HG03521 (cell line): Measurements from ENCODE around the gene CORO2B.
"Not testable (repeated sequence)": the region's sequence is repeated elsewhere in the genome, so short reads cannot be mapped to it uniquely, and the experiment has no call there.

Experiments used
- ATAC-seq: cut with Tn5 transposase; IDR thresholded peaks from one replicate; pipeline ENCODE4 v1.9.1; 2021; ENCODE audit warnings: mild to moderate bottlenecking, moderate library complexity; ENCODE audit not compliant: unreplicated experiment

The CORO2B gene

GRCh38 chr15:68643216-68643830 lies 64.5 kb downstream of the CORO2B start:
- ATAC-seq, result no peak

GRCh38 chr15:68644083-68644904 lies 65.5 kb downstream of the CORO2B start:
- no peak for ATAC-seq

- no peak for ATAC-seq
Measured at GRCh38 chr15:68644996-68645395, 66.2 kb downstream of the CORO2B start.

- no peak for ATAC-seq
Measured at GRCh38 chr15:68646156-68646555, 67.4 kb downstream of the CORO2B start.

GRCh38 chr15:68646696-68647095 lies 67.9 kb downstream of the CORO2B start:
- no peak for ATAC-seq

GRCh38 chr15:68647361-68647760 lies 68.6 kb downstream of the CORO2B start:
- not testable (repeated sequence) for ATAC-seq

GRCh38 chr15:68650901-68651709 lies 72.3 kb downstream of the CORO2B start:
- no peak for ATAC-seq

GRCh38 chr15:68651916-68652525 lies 73.2 kb downstream of the CORO2B start:
- no peak for ATAC-seq

- ATAC-seq, result no peak
Measured at GRCh38 chr15:68653031-68653635, 74.3 kb downstream of the CORO2B start.

- no peak for ATAC-seq
Measured at GRCh38 chr15:68653801-68654200, 75.0 kb downstream of the CORO2B start.

GRCh38 chr15:68654786-68655560 lies 76.2 kb downstream of the CORO2B start:
- no peak for ATAC-seq

GRCh38 chr15:68655686-68656437 lies 77.1 kb downstream of the CORO2B start:
- no peak for ATAC-seq

GRCh38 chr15:68656438-68656739 lies 77.6 kb downstream of the CORO2B start:
- no peak for ATAC-seq

- ATAC-seq, result no peak
Measured at GRCh38 chr15:68658151-68658550, 79.4 kb downstream of the CORO2B start.

- no peak for ATAC-seq
Measured at GRCh38 chr15:68658641-68659358, 80.0 kb downstream of the CORO2B start.

GRCh38 chr15:68663526-68663925 lies 84.7 kb downstream of the CORO2B start:
- no peak for ATAC-seq

GRCh38 chr15:68666120-68666811 lies 87.5 kb downstream of the CORO2B start:
- ATAC-seq, result no peak

- no peak for ATAC-seq
Measured at GRCh38 chr15:68666812-68667450, 88.1 kb downstream of the CORO2B start.
